ENCODE data around the gene ASTN1. TPM values are rescaled to one million over a fixed set of nuclear protein-coding genes. Genes with fewer than 3 reads are reported as not detected.

Gene ASTN1
- total RNA-seq, 2 experiments from 2014 or later = not detected

DNA sequence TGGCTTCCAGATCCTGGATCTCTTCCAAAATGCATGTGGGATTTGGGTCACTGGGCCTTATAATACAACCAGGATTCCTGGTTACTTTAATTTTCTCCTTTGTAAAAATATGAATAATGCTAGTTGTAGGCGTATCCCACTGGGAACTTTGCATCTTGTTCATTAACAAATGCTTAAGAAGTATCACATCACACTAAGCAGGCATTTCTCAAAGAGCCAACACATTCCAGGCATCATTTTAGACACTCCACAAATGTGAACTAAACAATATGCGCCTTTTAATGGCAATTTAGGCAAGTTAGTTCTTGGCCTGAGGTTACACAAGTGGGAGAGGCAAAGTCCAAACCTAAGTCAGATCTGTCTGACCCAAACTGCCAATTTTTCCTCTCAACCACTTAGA lies 22.1 kb upstream of the ASTN1 start:
- H4K20me1 ChIP-seq (ENCODE audit: insufficient read depth, low read length) = no peaks in the 10 kb centered on the region

DNA sequence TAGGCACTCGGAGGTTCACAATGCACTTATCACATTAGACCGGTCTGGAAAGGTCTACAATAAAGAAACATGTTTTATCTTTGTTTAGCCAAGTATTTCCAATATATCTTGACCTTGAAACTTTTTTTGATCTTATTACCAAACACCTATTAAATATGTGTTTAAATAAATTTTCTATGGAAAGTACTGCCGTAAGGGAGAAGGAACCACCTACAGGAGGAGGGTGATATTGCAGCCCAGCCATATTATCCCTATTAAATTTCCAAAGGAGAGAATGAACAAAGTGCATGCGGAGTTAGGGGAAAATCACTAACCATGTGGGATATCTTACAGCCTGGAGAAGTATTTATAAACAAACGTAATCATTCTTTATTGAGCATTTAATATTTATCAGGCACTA lies 20.7 kb upstream of the ASTN1 start:
- Histone ChIP-seq H3K79me2 (ENCODE audit: insufficient read depth, low read depth, low read length) (no peaks in the 10 kb centered on the region), H3K36me3 (ENCODE audit: insufficient read depth, low read length) (no peaks in the 10 kb centered on the region), H4K20me1 (ENCODE audit: insufficient read depth, low read length) (no peaks in the 10 kb centered on the region), H3K9me2 (ENCODE audit: insufficient read depth, low read length) (no peaks in the 10 kb centered on the region), H3K4me2 (ENCODE audit: low read length) (no peak overlapping the region), H3K9me3 (ENCODE audit: low read length) (no peaks in the 10 kb centered on the region), H3K4me3 (ENCODE audit: low read depth, low read length, poor library complexity, severe bottlenecking) (no peak overlapping the region), H3K27ac (ENCODE audit: low read depth, low read length, poor library complexity, severe bottlenecking) (no peak overlapping the region), H2AFZ (ENCODE audit: low read length) (no peak overlapping the region), H3K4me1 (ENCODE audit: insufficient read depth, low read length, poor library complexity, severe bottlenecking) (no peaks in the 10 kb centered on the region)
- intact Hi-C loops (cut with micrococcal nuclease; ENCODE audit: unreplicated experiment) = no loop called here
- TF ChIP-seq EZH2phosphoT487 (IDR thresholded peaks at IDR 0.05; ENCODE audit: borderline replicate concordance, low read depth, low read length) = no peak
- TF ChIP-seq, protein P1, sequence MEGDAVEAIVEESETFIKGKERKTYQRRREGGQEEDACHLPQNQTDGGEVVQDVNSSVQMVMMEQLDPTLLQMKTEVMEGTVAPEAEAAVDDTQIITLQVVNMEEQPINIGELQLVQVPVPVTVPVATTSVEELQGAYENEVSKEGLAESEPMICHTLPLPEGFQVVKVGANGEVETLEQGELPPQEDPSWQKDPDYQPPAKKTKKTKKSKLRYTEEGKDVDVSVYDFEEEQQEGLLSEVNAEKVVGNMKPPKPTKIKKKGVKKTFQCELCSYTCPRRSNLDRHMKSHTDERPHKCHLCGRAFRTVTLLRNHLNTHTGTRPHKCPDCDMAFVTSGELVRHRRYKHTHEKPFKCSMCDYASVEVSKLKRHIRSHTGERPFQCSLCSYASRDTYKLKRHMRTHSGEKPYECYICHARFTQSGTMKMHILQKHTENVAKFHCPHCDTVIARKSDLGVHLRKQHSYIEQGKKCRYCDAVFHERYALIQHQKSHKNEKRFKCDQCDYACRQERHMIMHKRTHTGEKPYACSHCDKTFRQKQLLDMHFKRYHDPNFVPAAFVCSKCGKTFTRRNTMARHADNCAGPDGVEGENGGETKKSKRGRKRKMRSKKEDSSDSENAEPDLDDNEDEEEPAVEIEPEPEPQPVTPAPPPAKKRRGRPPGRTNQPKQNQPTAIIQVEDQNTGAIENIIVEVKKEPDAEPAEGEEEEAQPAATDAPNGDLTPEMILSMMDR (conservative IDR thresholded peaks at IDR 0.05; ENCODE audit: low read length) = peak; percentile 67
- BruUV-seq (replicated peaks) = no TSS peak
- ChIA-PET POLR2A (no interaction called here), CTCF (ENCODE audit: unreplicated experiment) (no interaction called here)
- no peak for DNase-seq (ENCODE audit: low spot score)

More for the DNA sequence above, 22.1 kb upstream of the ASTN1 start:
- ChIA-PET POLR2A (no interaction called here), CTCF (ENCODE audit: unreplicated experiment) (no interaction called here)
- Histone ChIP-seq H3K4me3 (ENCODE audit: low read depth, low read length, poor library complexity, severe bottlenecking) (no peak overlapping the region), H3K9me3 (ENCODE audit: low read length) (no peaks in the 10 kb centered on the region), H3K4me2 (ENCODE audit: low read length) (no peak overlapping the region), H3K9me2 (ENCODE audit: insufficient read depth, low read length) (no peaks in the 10 kb centered on the region), H3K4me1 (ENCODE audit: insufficient read depth, low read length, poor library complexity, severe bottlenecking) (no peaks in the 10 kb centered on the region), H3K36me3 (ENCODE audit: insufficient read depth, low read length) (no peaks in the 10 kb centered on the region), H3K79me2 (ENCODE audit: insufficient read depth, low read depth, low read length) (no peaks in the 10 kb centered on the region), H3K27ac (ENCODE audit: low read depth, low read length, poor library complexity, severe bottlenecking) (no peak overlapping the region), H2AFZ (ENCODE audit: low read length) (no peak overlapping the region)
- BruUV-seq (replicated peaks) = no TSS peak
- intact Hi-C loops (cut with micrococcal nuclease; ENCODE audit: unreplicated experiment) = no loop called here
- TF ChIP-seq EZH2phosphoT487 (IDR thresholded peaks at IDR 0.05; ENCODE audit: borderline replicate concordance, low read depth, low read length) = no peak
- TF ChIP-seq, protein P1 (conservative IDR thresholded peaks at IDR 0.05; ENCODE audit: low read length) = no peak
- DNase-seq (ENCODE audit: low spot score) = no peak

DNA sequence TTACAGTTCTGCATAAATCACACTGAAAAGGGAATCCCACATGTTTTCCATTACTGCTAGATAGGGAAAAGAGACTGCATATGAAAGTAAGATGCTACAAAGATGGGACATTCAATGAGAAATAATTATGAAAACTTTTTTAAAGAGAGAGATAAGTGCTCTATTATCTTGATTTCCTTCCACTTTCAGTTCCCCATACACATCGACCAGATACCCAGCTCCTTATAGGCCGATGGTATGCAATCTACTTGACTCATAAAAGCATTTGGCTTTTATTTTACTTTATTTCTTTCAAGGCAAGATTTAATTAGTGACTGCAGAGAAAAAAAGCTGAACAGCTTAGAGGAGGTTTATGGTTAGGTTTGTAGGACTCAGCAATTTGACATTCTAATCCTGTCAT lies 19.3 kb upstream of the ASTN1 start:
- Histone ChIP-seq H3K79me2 (ENCODE audit: insufficient read depth, low read depth, low read length) (no peaks in the 10 kb centered on the region), H3K4me2 (ENCODE audit: low read length) (no peak overlapping the region), H3K36me3 (ENCODE audit: insufficient read depth, low read length) (no peaks in the 10 kb centered on the region), H3K4me1 (ENCODE audit: insufficient read depth, low read length, poor library complexity, severe bottlenecking) (no peaks in the 10 kb centered on the region), H3K27ac (ENCODE audit: low read depth, low read length, poor library complexity, severe bottlenecking) (no peak overlapping the region), H3K9me2 (ENCODE audit: insufficient read depth, low read length) (no peaks in the 10 kb centered on the region), H2AFZ (ENCODE audit: low read length) (no peak overlapping the region), H4K20me1 (ENCODE audit: insufficient read depth, low read length) (no peaks in the 10 kb centered on the region), H3K4me3 (ENCODE audit: low read depth, low read length, poor library complexity, severe bottlenecking) (no peak overlapping the region), H3K9me3 (ENCODE audit: low read length) (no peaks in the 10 kb centered on the region)
- intact Hi-C loops (cut with micrococcal nuclease; ENCODE audit: unreplicated experiment) = no loop called here
- ChIA-PET CTCF (ENCODE audit: unreplicated experiment) (interaction anchor here (1.0 kb wide), 1 partner anchor 10 kb away, joined by 3 read pairs; no protein-coding TSS in a partner anchor), POLR2A (no interaction called here)
- no peak for TF ChIP-seq EZH2phosphoT487 (IDR thresholded peaks at IDR 0.05; ENCODE audit: borderline replicate concordance, low read depth, low read length)
- TF ChIP-seq, protein P1 (conservative IDR thresholded peaks at IDR 0.05; ENCODE audit: low read length) = no peak
- BruUV-seq (replicated peaks) = no TSS peak
- no peak for DNase-seq (ENCODE audit: low spot score)

Data from OCI-LY7 (cell line).